Omental fat pad (tissue), 4 donors: ENCODE data around the gene ANXA3. TPM values are rescaled to one million over a fixed set of nuclear protein-coding genes. Genes with fewer than 3 reads are reported as not detected.
A peak's percentile ranks its signal among the peaks of the same experiment; 100 is the strongest.

Source experiments
- ATAC-seq: fragments of 150-250 bp; one replicate; pipeline ENCODE4 v1.9.1; 2016; ENCODE audit warnings: mild to moderate bottlenecking, moderate library complexity; ENCODE audit not compliant: low FRiP score
- DNase-seq: peaks from one replicate; pipeline ENCODE4 v3.0.0-alpha.2; 2019; ENCODE audit warnings: low spot score
- total RNA-seq, 4 donors: library from RNA; depleted of rRNA; stranded (reverse); fragments of >200 nt; gene quantifications; one replicate each; pipeline ENCODE4 v1.1.0, GENCODE V29; 2016
- TF ChIP-seq, protein P1 (sequence below), 3 donors: fragments of 450-650 bp; IDR thresholded peaks; one replicate each; pipeline ENCODE4 v1.5.1; 2016 to 2017; ENCODE audit warnings: antibody characterized with exemption in 3 of 3, mild to moderate bottlenecking in 3 of 3, moderate library complexity in 2 of 3

ANXA3 gene
- total RNA-seq, 4 donors from 2014 or later = 76.3 to 217 (median 105) TPM

DNA sequence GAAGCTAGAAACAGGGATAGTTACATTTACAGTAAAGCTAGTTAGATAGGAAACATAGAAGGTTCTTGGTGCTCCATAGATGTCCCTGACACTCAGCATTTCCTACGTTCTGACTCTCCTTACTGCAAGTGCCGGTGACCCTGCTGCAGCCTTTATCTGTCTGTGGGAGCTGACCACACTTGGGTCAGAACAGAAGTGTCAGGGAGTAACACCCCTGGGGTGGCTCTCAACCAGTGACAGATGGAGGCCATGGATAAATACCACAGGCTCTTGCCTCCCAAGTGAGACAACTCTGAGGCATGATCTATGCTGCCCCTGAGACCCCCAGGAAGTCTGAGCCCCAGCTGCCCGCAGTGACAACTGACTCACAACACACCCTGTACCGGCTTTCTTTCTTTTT lies 69.8 kb downstream of the ANXA3 start:
- ATAC-seq (no peak), DNase-seq (no peak)
- TF ChIP-seq, protein P1, sequence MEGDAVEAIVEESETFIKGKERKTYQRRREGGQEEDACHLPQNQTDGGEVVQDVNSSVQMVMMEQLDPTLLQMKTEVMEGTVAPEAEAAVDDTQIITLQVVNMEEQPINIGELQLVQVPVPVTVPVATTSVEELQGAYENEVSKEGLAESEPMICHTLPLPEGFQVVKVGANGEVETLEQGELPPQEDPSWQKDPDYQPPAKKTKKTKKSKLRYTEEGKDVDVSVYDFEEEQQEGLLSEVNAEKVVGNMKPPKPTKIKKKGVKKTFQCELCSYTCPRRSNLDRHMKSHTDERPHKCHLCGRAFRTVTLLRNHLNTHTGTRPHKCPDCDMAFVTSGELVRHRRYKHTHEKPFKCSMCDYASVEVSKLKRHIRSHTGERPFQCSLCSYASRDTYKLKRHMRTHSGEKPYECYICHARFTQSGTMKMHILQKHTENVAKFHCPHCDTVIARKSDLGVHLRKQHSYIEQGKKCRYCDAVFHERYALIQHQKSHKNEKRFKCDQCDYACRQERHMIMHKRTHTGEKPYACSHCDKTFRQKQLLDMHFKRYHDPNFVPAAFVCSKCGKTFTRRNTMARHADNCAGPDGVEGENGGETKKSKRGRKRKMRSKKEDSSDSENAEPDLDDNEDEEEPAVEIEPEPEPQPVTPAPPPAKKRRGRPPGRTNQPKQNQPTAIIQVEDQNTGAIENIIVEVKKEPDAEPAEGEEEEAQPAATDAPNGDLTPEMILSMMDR (IDR thresholded peaks at IDR 0.05) = no peak

DNA sequence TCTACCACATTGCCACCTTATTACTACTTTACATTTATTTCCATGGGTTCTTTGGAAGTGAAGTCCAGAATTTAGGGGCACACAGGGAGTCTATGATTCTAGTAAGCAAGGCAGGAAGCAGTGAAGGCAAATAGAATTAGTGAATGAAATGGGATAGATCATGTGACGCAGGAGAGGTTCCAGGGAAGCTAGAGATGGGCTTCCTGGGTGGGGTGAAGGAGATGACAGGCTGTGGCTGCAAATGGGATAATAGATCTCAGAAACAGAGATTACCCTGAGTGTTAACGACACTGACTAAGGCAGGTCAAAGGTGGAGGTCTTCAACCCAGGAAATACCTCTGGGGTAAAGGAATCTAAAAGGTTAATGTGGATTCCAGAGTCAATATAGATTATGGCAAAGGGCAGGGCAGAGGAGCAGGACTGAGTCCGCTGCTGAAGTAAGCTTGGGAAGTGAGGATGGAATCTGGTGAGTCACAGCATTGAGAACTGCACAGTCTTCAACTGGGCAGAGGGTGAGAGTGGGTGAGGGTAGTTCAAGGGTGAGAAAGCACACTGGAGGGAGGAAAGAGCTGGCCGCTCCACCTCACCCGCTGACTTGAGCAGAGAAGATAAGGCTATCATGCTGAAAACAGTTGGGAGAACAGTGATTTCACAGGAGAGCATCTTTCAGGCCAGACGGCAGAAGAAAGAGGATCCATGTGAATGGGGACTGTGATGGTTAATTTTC lies 70.8 kb downstream of the ANXA3 start:
- ATAC-seq = peak; percentile 80
- no peak for DNase-seq
- TF ChIP-seq, protein P1 (IDR thresholded peaks at IDR 0.05) = no peak

DNA sequence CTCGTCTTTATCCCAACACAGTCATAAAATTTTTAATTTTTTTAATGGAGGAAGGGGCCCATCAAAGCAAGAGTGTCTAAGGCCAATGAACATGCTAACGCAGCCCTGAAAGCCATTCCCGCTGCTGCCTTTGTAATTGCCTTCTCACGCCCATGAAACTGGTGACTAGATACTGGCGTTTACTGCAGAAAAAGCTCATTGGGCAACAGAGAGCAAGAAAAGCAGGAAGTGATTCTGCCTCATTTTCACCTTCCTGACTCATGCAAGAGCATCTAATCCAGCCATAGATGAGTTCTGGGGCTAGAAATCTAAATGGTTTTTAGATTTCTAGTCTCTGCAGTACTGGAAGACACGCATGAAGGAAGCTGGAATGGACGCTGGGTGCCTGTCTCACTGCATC lies 72.5 kb downstream of the ANXA3 start:
- ATAC-seq = no peak
- TF ChIP-seq, protein P1 (IDR thresholded peaks at IDR 0.05) = no peak
- DNase-seq = no peak

DNA sequence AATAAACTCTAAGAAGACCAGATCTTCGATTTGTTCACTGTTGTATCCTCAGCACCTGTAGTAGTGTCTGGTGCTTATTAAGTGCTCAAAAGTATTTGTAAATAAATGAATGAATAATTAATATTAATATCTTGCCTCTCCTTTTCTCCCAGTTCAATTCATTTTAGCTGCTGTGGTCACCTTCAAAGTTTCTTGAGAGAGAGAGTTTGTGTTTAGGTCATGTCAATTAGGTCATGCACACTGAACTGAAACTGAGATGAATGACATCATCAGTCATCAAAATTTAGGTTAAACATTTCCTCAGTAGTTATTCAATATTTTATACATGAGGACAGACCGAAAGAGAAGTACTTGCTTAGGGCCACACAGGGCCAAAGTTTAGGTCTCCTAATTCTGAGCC lies 73.5 kb downstream of the ANXA3 start:
- no peak for DNase-seq
- TF ChIP-seq, protein P1 (IDR thresholded peaks at IDR 0.05) = no peak
- ATAC-seq = no peak

DNA sequence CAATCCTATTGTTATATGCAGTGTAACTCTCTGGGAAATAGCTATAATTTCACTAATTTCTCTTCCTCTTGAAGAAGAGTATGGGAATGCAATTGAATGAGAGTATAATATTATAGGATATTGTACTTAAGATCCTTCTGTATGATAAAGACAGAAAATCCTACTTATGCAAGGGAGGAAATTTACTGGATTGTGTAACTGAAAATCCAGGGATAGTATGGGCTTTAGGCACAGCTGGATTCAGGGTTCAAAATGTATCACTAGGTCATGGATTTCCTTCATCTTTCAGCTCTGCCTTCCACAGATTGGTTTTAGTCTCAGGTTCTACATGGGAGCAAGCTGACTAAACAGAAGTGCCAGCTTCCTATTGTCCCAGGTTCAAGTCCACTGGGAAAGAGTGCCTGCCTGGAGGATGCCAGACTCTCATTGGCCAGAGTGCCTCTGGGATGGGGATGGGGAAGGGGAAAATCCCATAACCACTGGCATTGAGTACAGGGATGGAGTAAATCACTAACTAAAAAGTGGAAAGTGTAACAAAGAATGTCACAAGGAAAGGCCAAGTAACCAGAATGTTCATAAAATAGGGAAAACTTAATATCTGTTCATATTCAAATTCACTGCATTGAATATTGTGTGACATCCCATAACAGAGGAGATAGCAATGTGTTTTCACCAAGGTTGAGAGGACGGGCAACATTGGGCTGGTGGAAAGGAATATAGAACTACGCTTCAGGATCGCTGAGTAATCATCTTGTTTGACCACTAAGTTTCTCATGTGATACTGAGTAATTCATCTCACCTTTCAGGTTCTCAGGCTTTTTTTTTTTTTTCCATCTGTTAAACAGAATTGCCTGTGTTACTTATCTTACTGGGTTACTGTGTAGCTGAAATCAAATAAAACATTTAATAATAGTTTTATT lies 75.7 kb downstream of the ANXA3 start:
- ATAC-seq (no peak), DNase-seq (no peak)
- TF ChIP-seq, protein P1 (IDR thresholded peaks at IDR 0.05) = no peak

DNA sequence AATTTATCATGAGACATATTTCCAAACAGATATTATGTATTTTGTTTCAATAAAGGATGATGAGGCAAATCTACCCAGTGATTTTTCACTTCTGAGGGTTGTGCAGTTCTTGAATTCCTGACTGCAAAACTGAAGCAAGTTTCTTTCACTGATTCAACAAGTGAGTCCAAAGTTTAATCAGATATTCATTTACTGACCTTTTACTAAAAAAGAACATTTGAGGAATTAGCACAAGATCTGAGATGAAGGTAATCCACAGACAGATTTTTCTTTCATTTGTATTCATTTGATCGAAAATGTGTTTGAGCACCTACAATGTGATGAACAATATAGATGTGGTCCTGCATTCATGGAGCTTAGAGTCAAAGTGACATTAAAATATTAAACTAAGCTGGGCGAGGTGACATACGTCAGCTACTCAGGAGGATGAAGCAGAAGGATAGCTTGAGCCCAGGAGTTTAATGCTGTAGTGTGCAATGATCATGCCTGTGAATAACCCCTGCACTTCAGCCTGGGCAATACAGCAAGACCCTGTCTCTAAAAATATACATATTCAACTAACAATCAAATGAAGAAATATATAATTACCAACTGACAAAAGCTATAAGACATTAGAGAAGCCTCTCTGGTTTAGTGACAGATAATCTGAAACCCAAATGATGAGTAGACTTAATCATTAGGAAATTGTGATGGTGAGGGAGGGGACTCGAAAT lies 76.6 kb downstream of the ANXA3 start:
- DNase-seq (no peak), ATAC-seq (no peak)
- TF ChIP-seq, protein P1 (IDR thresholded peaks at IDR 0.05) = no peak
